HepG2 (cell line): Measurements from ENCODE around the gene PGS1. TPM values are rescaled to one million over a fixed set of nuclear protein-coding genes. Genes with fewer than 3 reads are reported as not detected.

ENCODE experiments used
- ADNP ChIP-seq: sonication (generic); formaldehyde crosslinking; IDR thresholded peaks from 2 replicates; pipeline ENCODE4 v1.4.0; 2020; ENCODE audit warnings: missing genetic modification reagents
- FOSL2 ChIP-seq: sonication (generic); formaldehyde crosslinking; IDR thresholded peaks from 2 replicates; pipeline ENCODE4 v1.4.0; 2020; ENCODE audit warnings: missing genetic modification reagents
- GLMP ChIP-seq: sonication (generic); formaldehyde crosslinking; IDR thresholded peaks from 2 replicates; pipeline ENCODE4 v1.9.0; 2021; ENCODE audit warnings: missing genetic modification reagents, mild to moderate bottlenecking, borderline replicate concordance
- GMEB1 ChIP-seq: sonication (generic); formaldehyde crosslinking; IDR thresholded peaks from 2 replicates; pipeline ENCODE4 v1.5.1; 2020; ENCODE audit warnings: missing genetic modification reagents, mild to moderate bottlenecking, borderline replicate concordance
- HMGA1 ChIP-seq: sonication (generic); formaldehyde crosslinking; conservative IDR thresholded peaks from 2 replicates; pipeline ENCODE4 v1.4.0; 2020; ENCODE audit warnings: missing genetic modification reagents
- HMGXB3 ChIP-seq: sonication (generic); formaldehyde crosslinking; IDR thresholded peaks from 2 replicates; pipeline ENCODE4 v1.4.0; 2020; ENCODE audit warnings: missing genetic modification reagents, borderline replicate concordance
- LRRFIP1 ChIP-seq: sonication (generic); formaldehyde crosslinking; conservative IDR thresholded peaks from 2 replicates; pipeline ENCODE4 v1.4.0; 2020; ENCODE audit warnings: missing genetic modification reagents
- RFX1 ChIP-seq: fragments of 450-650 bp; IDR thresholded peaks from 2 replicates; pipeline ENCODE4 v1.6.1; 2017
- SRSF1 ChIP-seq: fragments of 200-400 bp; formaldehyde crosslinking; optimal IDR thresholded peaks from 2 replicates; pipeline ENCODE3; 2017; ENCODE audit warnings: mild to moderate bottlenecking, low read depth, low read length, moderate library complexity
- TAF15 ChIP-seq: fragments of 200-400 bp; formaldehyde crosslinking; IDR thresholded peaks from one replicate; pipeline ENCODE4 v1.6.1; 2018; ENCODE audit warnings: mild to moderate bottlenecking, low read depth, low read length; ENCODE audit not compliant: poor library complexity, severe bottlenecking
- ZNF142 ChIP-seq: sonication (generic); formaldehyde crosslinking; IDR thresholded peaks from 2 replicates; pipeline ENCODE4 v1.4.0; 2020; ENCODE audit warnings: missing genetic modification reagents
- ZNF224 ChIP-seq: sonication (generic); formaldehyde crosslinking; IDR thresholded peaks from 2 replicates; pipeline ENCODE4 v1.5.0; 2020; ENCODE audit warnings: mild to moderate bottlenecking, missing genetic modification reagents
- ZNF329 ChIP-seq: sonication (generic); formaldehyde crosslinking; IDR thresholded peaks from 2 replicates; pipeline ENCODE4 v1.9.0; 2021; ENCODE audit warnings: low read depth, mild to moderate bottlenecking, missing genetic modification reagents
- ZNF713 ChIP-seq: sonication (generic); formaldehyde crosslinking; IDR thresholded peaks from 2 replicates; pipeline ENCODE4 v1.4.0; 2020; ENCODE audit warnings: mild to moderate bottlenecking, missing genetic modification reagents
- polyA plus RNA-seq, 8 experiments: library from polyadenylated mRNA; depleted of rRNA in 3 of 8; stranded (reverse) in 7 of 8; unstranded in 1 of 8; fragments of >200 nt; fragmentation: Illumina TruSeq in 4 of 8; extraction: Trizol in 4 of 8; gene quantifications; 2 replicates each; pipeline versions ENCODE4 v1.2.1 to v1.2.3, GENCODE V29; 2011 to 2016; ENCODE audit warnings: low read depth in 4 of 8, missing spikeins in 1 of 8, mixed read lengths in 1 of 8; ENCODE audit not compliant: insufficient read depth in 1 of 8
- total RNA-seq, 5 experiments: library from RNA; depleted of rRNA; stranded (reverse); fragments of >200 nt; fragmentation: Illumina TruSeq; extraction: Trizol; gene quantifications; 2 replicates each; pipeline ENCODE4 v1.2.3, GENCODE V29; 2016; ENCODE audit warnings: low read depth in 1 of 5

PGS1 gene
- total and polyA plus RNA-seq, 2 of the 13 experiments (the other 11 are each of a cell fraction or from before 2014, with no cell fraction given), result 25.9 to 31.5 TPM

GRCh38 chr17:78351449-78352006 lies 26.9 kb upstream of the PGS1 start (continued):
- TF ChIP-seq ZNF713 (CRISPR knock-in tag), result no peak
- no peak for TF ChIP-seq LRRFIP1 (CRISPR knock-in tag)
- no peak for TF ChIP-seq TAF15
- TF ChIP-seq HMGXB3 (CRISPR knock-in tag), result no peak
- no peak for TF ChIP-seq ADNP (CRISPR knock-in tag)
- TF ChIP-seq ZNF329 (CRISPR knock-in tag), result no peak
- TF ChIP-seq GMEB1 (CRISPR knock-in tag), result no peak
- no peak for TF ChIP-seq ZNF142 (CRISPR knock-in tag)
- TF ChIP-seq FOSL2 (CRISPR knock-in tag), result peak; percentile 71
- no peak for TF ChIP-seq HMGA1
- no peak for TF ChIP-seq SRSF1
- TF ChIP-seq RFX1, result no peak
- no peak for TF ChIP-seq GLMP (CRISPR knock-in tag)
- TF ChIP-seq ZNF224, result no peak
